Measurements from ENCODE around the gene ADARB1.

DNA sequence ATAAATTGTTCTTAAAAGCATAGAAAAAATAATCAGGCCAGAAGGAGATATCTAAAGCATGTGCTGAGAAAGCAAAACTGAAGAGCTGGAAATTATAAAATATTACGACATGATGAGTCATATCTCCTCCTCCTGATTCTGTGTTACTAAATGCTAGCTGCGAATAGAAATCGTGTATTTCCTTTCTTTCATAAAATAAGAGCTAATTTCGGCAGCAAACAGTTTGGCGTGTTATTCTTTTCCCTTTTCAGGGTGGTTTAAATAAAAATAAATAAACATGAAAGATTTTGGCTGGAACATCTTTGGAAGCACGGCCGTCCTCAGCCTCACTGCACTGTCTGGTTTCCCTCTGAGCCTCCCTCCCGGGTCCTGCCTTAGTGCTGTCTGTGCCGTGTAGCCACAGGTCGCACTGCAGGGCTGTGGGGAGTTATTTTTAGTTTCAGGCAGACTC is 56.0 kb downstream of the ADARB1 start:
- TF ChIP-seq, protein P1, sequence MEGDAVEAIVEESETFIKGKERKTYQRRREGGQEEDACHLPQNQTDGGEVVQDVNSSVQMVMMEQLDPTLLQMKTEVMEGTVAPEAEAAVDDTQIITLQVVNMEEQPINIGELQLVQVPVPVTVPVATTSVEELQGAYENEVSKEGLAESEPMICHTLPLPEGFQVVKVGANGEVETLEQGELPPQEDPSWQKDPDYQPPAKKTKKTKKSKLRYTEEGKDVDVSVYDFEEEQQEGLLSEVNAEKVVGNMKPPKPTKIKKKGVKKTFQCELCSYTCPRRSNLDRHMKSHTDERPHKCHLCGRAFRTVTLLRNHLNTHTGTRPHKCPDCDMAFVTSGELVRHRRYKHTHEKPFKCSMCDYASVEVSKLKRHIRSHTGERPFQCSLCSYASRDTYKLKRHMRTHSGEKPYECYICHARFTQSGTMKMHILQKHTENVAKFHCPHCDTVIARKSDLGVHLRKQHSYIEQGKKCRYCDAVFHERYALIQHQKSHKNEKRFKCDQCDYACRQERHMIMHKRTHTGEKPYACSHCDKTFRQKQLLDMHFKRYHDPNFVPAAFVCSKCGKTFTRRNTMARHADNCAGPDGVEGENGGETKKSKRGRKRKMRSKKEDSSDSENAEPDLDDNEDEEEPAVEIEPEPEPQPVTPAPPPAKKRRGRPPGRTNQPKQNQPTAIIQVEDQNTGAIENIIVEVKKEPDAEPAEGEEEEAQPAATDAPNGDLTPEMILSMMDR (IDR thresholded peaks at IDR 0.05; ENCODE audit: insufficient read depth, low read length, poor library complexity, severe bottlenecking), result no peak
- no peak for TF ChIP-seq EZH2phosphoT487 (conservative IDR thresholded peaks at IDR 0.05; ENCODE audit: low read length)

Data from SU-DHL-6 (cell line).